ENCODE measurements around the gene ARHGAP31.

DNA sequence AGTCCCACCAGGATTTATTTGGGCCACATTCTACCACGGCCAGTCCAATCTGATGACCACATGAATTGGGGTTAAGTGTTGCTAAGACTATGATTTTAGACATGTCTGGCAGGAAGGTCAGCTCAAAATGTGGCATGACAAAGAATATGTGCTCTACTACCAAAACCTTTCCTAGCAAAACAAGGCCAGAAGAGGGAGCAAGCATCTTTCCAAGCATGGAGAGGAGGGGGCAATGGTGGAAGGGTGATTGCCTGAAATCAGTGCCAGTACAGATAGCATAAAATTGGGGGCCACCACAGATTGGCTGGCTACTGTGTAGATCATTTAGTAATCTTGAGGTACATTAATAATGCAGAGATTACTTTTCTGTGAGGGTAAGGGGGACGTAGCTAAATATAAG, 126.0 kb downstream of the ARHGAP31 start:
- TF ChIP-seq POLR2AphosphoS5 (IDR thresholded peaks at IDR 0.05; ENCODE audit: low read depth, low read length) (no peak), RFX5 (IDR thresholded peaks at IDR 0.05; ENCODE audit: borderline replicate concordance, low read depth, low read length) (no peak), POLR2A (IDR thresholded peaks at IDR 0.05; ENCODE audit: control extremely low read depth in 1 of 2, low read depth in 2 of 2, low read length in 2 of 2) (no peak), KDM4A (IDR thresholded peaks at IDR 0.05; ENCODE audit: low read depth, low read length, severe bottlenecking) (no peak), TBP (IDR thresholded peaks at IDR 0.05; ENCODE audit: low read depth, low read length) (no peak), JUN (IDR thresholded peaks at IDR 0.05; ENCODE audit: low read depth, low read length) (no peak), SIN3A (conservative IDR thresholded peaks at IDR 0.05 in 1 of 2, IDR thresholded peaks at IDR 0.05 in 1 of 2; ENCODE audit: low read depth in 1 of 2, low read length in 2 of 2) (no peak)
- TF ChIP-seq, protein P1, sequence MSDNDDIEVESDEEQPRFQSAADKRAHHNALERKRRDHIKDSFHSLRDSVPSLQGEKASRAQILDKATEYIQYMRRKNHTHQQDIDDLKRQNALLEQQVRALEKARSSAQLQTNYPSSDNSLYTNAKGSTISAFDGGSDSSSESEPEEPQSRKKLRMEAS (IDR thresholded peaks at IDR 0.05), result no peak
- TF ChIP-seq, protein P2, sequence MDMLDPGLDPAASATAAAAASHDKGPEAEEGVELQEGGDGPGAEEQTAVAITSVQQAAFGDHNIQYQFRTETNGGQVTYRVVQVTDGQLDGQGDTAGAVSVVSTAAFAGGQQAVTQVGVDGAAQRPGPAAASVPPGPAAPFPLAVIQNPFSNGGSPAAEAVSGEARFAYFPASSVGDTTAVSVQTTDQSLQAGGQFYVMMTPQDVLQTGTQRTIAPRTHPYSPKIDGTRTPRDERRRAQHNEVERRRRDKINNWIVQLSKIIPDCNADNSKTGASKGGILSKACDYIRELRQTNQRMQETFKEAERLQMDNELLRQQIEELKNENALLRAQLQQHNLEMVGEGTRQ (IDR thresholded peaks at IDR 0.05; ENCODE audit: low read length), result no peak
- TF ChIP-seq, protein P3, sequence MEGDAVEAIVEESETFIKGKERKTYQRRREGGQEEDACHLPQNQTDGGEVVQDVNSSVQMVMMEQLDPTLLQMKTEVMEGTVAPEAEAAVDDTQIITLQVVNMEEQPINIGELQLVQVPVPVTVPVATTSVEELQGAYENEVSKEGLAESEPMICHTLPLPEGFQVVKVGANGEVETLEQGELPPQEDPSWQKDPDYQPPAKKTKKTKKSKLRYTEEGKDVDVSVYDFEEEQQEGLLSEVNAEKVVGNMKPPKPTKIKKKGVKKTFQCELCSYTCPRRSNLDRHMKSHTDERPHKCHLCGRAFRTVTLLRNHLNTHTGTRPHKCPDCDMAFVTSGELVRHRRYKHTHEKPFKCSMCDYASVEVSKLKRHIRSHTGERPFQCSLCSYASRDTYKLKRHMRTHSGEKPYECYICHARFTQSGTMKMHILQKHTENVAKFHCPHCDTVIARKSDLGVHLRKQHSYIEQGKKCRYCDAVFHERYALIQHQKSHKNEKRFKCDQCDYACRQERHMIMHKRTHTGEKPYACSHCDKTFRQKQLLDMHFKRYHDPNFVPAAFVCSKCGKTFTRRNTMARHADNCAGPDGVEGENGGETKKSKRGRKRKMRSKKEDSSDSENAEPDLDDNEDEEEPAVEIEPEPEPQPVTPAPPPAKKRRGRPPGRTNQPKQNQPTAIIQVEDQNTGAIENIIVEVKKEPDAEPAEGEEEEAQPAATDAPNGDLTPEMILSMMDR (IDR thresholded peaks at IDR 0.05; ENCODE audit: control extremely low read depth in 1 of 3, insufficient read depth in 1 of 3, low read depth in 1 of 3, low read length in 3 of 3), result peak; percentile 27 to 74 (median 62)

All from H1 (cell line).